GM21723 (cell line): ENCODE results near the gene ATP8A2.

Experiments used
- ATAC-seq: cut with Tn5 transposase; IDR thresholded peaks from one replicate; pipeline ENCODE4 v1.9.1; 2021; ENCODE audit warnings: mild to moderate bottlenecking, moderate library complexity; ENCODE audit not compliant: unreplicated experiment

ATP8A2 gene

GRCh38 chr13:25722893-25723292 lies 351.1 kb downstream of the ATP8A2 start:
- no peak for ATAC-seq

- no peak for ATAC-seq
Observed at GRCh38 chr13:25725104-25725503, 353.3 kb downstream of the ATP8A2 start.

- ATAC-seq: no peak
Observed at GRCh38 chr13:25727250-25727649, 355.5 kb downstream of the ATP8A2 start.

GRCh38 chr13:25727810-25728209 lies 356.0 kb downstream of the ATP8A2 start:
- no peak for ATAC-seq

- ATAC-seq: no peak
Observed at GRCh38 chr13:25729201-25729600, 357.4 kb downstream of the ATP8A2 start.

GRCh38 chr13:25731037-25731436 lies 359.3 kb downstream of the ATP8A2 start:
- no peak for ATAC-seq

GRCh38 chr13:25731536-25731935 lies 359.8 kb downstream of the ATP8A2 start:
- no peak for ATAC-seq

- no peak for ATAC-seq
Observed at GRCh38 chr13:25732111-25732865, 360.5 kb downstream of the ATP8A2 start.

- no peak for ATAC-seq
Observed at GRCh38 chr13:25733001-25733491, 361.3 kb downstream of the ATP8A2 start.

GRCh38 chr13:25733696-25734435 lies 362.1 kb downstream of the ATP8A2 start:
- no peak for ATAC-seq

GRCh38 chr13:25738342-25739196 lies 366.8 kb downstream of the ATP8A2 start:
- no peak for ATAC-seq

- ATAC-seq: no peak
Observed at GRCh38 chr13:25739376-25739775, 367.6 kb downstream of the ATP8A2 start.

GRCh38 chr13:25741796-25742195 lies 370.0 kb downstream of the ATP8A2 start:
- no peak for ATAC-seq

- no peak for ATAC-seq
Observed at GRCh38 chr13:25742220-25742619, 370.4 kb downstream of the ATP8A2 start.

- ATAC-seq: no peak
Observed at GRCh38 chr13:25743421-25743820, 371.6 kb downstream of the ATP8A2 start.

- no peak for ATAC-seq
Observed at GRCh38 chr13:25744178-25744577, 372.4 kb downstream of the ATP8A2 start.

- no peak for ATAC-seq
Observed at GRCh38 chr13:25746131-25746530, 374.4 kb downstream of the ATP8A2 start.

GRCh38 chr13:25752957-25753551 lies 381.3 kb downstream of the ATP8A2 start:
- ATAC-seq: no peak

- ATAC-seq: no peak
Observed at GRCh38 chr13:25753976-25754375, 382.2 kb downstream of the ATP8A2 start.

GRCh38 chr13:25756251-25756650 lies 384.5 kb downstream of the ATP8A2 start:
- no peak for ATAC-seq

GRCh38 chr13:25756912-25757311 lies 385.1 kb downstream of the ATP8A2 start:
- ATAC-seq: no peak
